NCI-H1930 (cell line): ENCODE results near the gene GXYLT1.
"Not testable (repeated sequence)": the region's sequence is repeated elsewhere in the genome, so short reads cannot be mapped to it uniquely, and the experiment has no call there.

Experiments used
- DNase-seq, 2 experiments: peaks; one replicate each; lab custom pipeline; 2025; lab: John Stamatoyannopoulos, UW

GXYLT1 gene

GRCh38 chr12:42097971-42098370, 46.7 kb downstream of the GXYLT1 start:
- DNase-seq: no peak

GRCh38 chr12:42094277-42094676, 50.4 kb downstream of the GXYLT1 start:
- DNase-seq: no peak

GRCh38 chr12:42091769-42092168, 52.9 kb downstream of the GXYLT1 start:
- DNase-seq: no peak

GRCh38 chr12:42090899-42091298, 53.8 kb downstream of the GXYLT1 start:
- DNase-seq: no peak

- DNase-seq: no peak
These were observed 58.6 kb downstream of the GXYLT1 start for GRCh38 chr12:42086031-42086430.

GRCh38 chr12:42085594-42085993, 59.1 kb downstream of the GXYLT1 start:
- no peak for DNase-seq

GRCh38 chr12:42084522-42084921, 60.2 kb downstream of the GXYLT1 start:
- no peak for DNase-seq

- DNase-seq: no peak
These were observed 67.7 kb downstream of the GXYLT1 start for GRCh38 chr12:42076976-42077375.

- DNase-seq: no peak
These were observed 74.6 kb downstream of the GXYLT1 start for GRCh38 chr12:42070036-42070435.

GRCh38 chr12:42059127-42059526, 85.5 kb downstream of the GXYLT1 start:
- no peak for DNase-seq

- DNase-seq: no peak
These were observed 88.5 kb downstream of the GXYLT1 start for GRCh38 chr12:42056130-42056529.

GRCh38 chr12:42053456-42053855, 91.2 kb downstream of the GXYLT1 start:
- no peak for DNase-seq

GRCh38 chr12:42048980-42049379, 95.7 kb downstream of the GXYLT1 start:
- DNase-seq: not testable (repeated sequence)

GRCh38 chr12:42039577-42039976, 105.1 kb downstream of the GXYLT1 start:
- no peak for DNase-seq

- no peak for DNase-seq
These were observed 105.5 kb downstream of the GXYLT1 start for GRCh38 chr12:42039176-42039575.

GRCh38 chr12:42031847-42032564, 112.7 kb downstream of the GXYLT1 start:
- no peak for DNase-seq
